HG02759 (cell line): ENCODE results near the gene SCN5A.

ENCODE experiments used
- ATAC-seq: cut with Tn5 transposase; IDR thresholded peaks from one replicate; pipeline ENCODE4 v1.9.1; 2021; ENCODE audit warnings: mild to moderate bottlenecking, moderate library complexity; ENCODE audit not compliant: unreplicated experiment

SCN5A gene

GRCh38 chr3:38603731-38604131 is 45.8 kb downstream of the SCN5A start:
- no peak for ATAC-seq

GRCh38 chr3:38602576-38603250 is 46.8 kb downstream of the SCN5A start:
- no peak for ATAC-seq

GRCh38 chr3:38601956-38602550 is 47.4 kb downstream of the SCN5A start:
- no peak for ATAC-seq

GRCh38 chr3:38600551-38600950 is 48.9 kb downstream of the SCN5A start:
- ATAC-seq: no peak

- ATAC-seq: no peak
These were observed 49.6 kb downstream of the SCN5A start for GRCh38 chr3:38599886-38600285.

GRCh38 chr3:38598791-38599190 is 50.7 kb downstream of the SCN5A start:
- ATAC-seq: no peak

- ATAC-seq: no peak
These were observed 51.9 kb downstream of the SCN5A start for GRCh38 chr3:38597502-38598060.

- ATAC-seq: no peak
These were observed 54.1 kb downstream of the SCN5A start for GRCh38 chr3:38595393-38595792.

- ATAC-seq: no peak
These were observed 59.0 kb downstream of the SCN5A start for GRCh38 chr3:38590521-38590920.

GRCh38 chr3:38588995-38589937 is 60.2 kb downstream of the SCN5A start:
- no peak for ATAC-seq

GRCh38 chr3:38588371-38588971 is 61.0 kb downstream of the SCN5A start:
- ATAC-seq: no peak

- no peak for ATAC-seq
These were observed 61.8 kb downstream of the SCN5A start for GRCh38 chr3:38587548-38588131.

- ATAC-seq: no peak
These were observed 62.7 kb downstream of the SCN5A start for GRCh38 chr3:38586546-38587520.

GRCh38 chr3:38585791-38586420 is 63.6 kb downstream of the SCN5A start:
- ATAC-seq: no peak

GRCh38 chr3:38583688-38584087 is 65.8 kb downstream of the SCN5A start:
- ATAC-seq: no peak

GRCh38 chr3:38582941-38583645 is 66.4 kb downstream of the SCN5A start:
- ATAC-seq: no peak

- no peak for ATAC-seq
These were observed 67.2 kb downstream of the SCN5A start for GRCh38 chr3:38582316-38582715.

- no peak for ATAC-seq
These were observed 67.7 kb downstream of the SCN5A start for GRCh38 chr3:38581774-38582173.
